Small intestine (tissue), 7 donors: ENCODE results near the gene HIRIP3. TPM values are rescaled to one million over a fixed set of nuclear protein-coding genes. Genes with fewer than 3 reads are reported as not detected.
A peak's percentile ranks its signal among the peaks of the same experiment; 100 is the strongest.

Experiments used
- DNase-seq, 2 donors: peaks; one replicate each; pipeline versions ENCODE4 v3.0.0 to v3.0.0-alpha.2; 2013
- FAIRE-seq: peaks from 2 replicates; lab custom pipeline; 2012; peaks lifted over from hg19 to GRCh38; lab: Jason Lieb, UNC
- H3K27ac ChIP-seq, 3 donors: one replicate each; pipeline ENCODE4 v1.5.1; 2013; ENCODE audit warnings: low read length in 2 of 3, mild to moderate bottlenecking in 2 of 3, control low read depth in 1 of 3, inconsistent platforms in 1 of 3, low read depth in 1 of 3, moderate library complexity in 1 of 3
- H3K27me3 ChIP-seq, 3 donors: one replicate each; pipeline ENCODE4 v1.6.1; 2013; ENCODE audit warnings: low read length in 3 of 3, inconsistent platforms in 1 of 3; ENCODE audit not compliant: control insufficient read depth in 3 of 3, insufficient read depth in 3 of 3
- H3K36me3 ChIP-seq, 3 donors: one replicate each; pipeline ENCODE4 v1.6.1; 2013; ENCODE audit warnings: low read length in 3 of 3, inconsistent platforms in 1 of 3, low read depth in 1 of 3, mild to moderate bottlenecking in 1 of 3, moderate library complexity in 1 of 3; ENCODE audit not compliant: control insufficient read depth in 3 of 3, insufficient read depth in 2 of 3
- H3K4me1 ChIP-seq, 3 donors: one replicate each; pipeline ENCODE4 v1.6.1; 2013; ENCODE audit warnings: low read length in 2 of 3, inconsistent platforms in 1 of 3, low read depth in 1 of 3, mild to moderate bottlenecking in 1 of 3, moderate library complexity in 1 of 3; ENCODE audit not compliant: control insufficient read depth in 3 of 3, insufficient read depth in 2 of 3
- H3K4me3 ChIP-seq, 3 donors: one replicate each; pipeline ENCODE4 v1.5.1; 2013; ENCODE audit warnings: low read length in 3 of 3, control low read depth in 1 of 3, inconsistent platforms in 1 of 3, low read depth in 1 of 3, mild to moderate bottlenecking in 1 of 3, moderate library complexity in 1 of 3
- H3K9me3 ChIP-seq, 2 donors: one replicate each; pipeline ENCODE4 v1.6.1; 2013; ENCODE audit warnings: low read depth in 1 of 2, low read length in 1 of 2; ENCODE audit not compliant: control insufficient read depth in 2 of 2, insufficient read depth in 1 of 2
- WGBS, 3 donors: extraction: QIAGEN DNeasy Blood & Tissue Kit; methylation state at CpG; one replicate each; pipeline ENCODE4 v1.1.7; 2013; 5-methylcytosine and 5-hydroxymethylcytosine counted together
- polyA plus RNA-seq, 4 donors: library from polyadenylated mRNA; stranded (reverse) in 3 of 4; unstranded in 1 of 4; fragments of 200-250 nt in 3 of 4; fragments of 120-200 nt in 1 of 4; gene quantifications; one replicate each; pipeline versions ENCODE4 v1.2.1 to v1.2.3, GENCODE V29; 2013
- donor health status: healthy with polysubstance abuse.
- donor health status: control.
- donor health status: control.
- donor health status: Bipolar disorder and iron deficiency.
- donor health status: healthy.

HIRIP3 gene
- polyA plus RNA-seq, 4 donors, result 10.1 to 15.2 (median 14.8) TPM

GRCh38 chr16:29977063-29977825 lies 18.2 kb downstream of the HIRIP3 start:
- Histone ChIP-seq H3K27me3 (no peaks in the 10 kb centered on the region), H3K4me3 (no peak overlapping the region), H3K27ac (peak overlapping the region in 1 of 3 donors; percentile 12), H3K9me3 (peaks cover 0 to 6% of the 10 kb centered on the region in 2 donors), H3K4me1 (peaks cover 0 to 24% (median 12%) of the 10 kb centered on the region in 3 donors), H3K36me3 (peaks cover 12 to 49% (median 20%) of the 10 kb centered on the region in 3 donors)
- 80 to 93% (median 88%) methylated on average over 9 of the region's 9 CpGs for WGBS, 3 donors
- FAIRE-seq (no peak), DNase-seq (no peak)

DNA sequence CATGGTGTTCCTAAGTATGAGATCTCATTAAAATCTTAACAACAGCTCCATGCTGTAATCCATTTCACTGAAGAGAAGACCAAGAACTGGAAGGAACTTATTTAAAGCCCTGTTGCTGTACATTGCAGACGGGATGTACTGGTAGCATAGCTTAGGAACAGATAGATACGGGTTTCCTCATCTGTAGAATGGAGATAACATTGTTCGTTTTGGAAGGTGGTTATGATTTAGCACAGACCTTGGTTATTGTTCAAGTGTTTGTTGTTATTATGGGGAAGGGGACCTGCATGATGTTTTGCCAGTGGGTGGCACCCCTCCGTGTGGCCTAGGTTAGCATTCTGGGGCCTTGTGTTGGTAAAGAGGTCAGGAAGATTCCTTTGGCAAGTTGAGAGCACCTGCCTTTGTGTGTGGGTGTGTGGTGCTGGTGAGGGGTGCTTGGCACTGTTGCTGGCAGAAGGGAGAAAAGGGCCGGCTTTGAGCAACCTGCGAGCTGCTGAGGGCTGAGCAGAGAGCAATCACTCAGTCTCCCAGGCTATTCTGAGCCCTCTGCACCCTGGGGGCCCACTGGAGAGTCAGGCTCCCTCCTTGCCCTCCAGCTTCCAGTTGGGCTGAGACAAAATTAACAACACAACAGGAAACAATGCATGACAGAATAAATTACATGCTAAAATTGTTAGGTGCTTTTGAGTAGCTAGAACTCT lies 19.5 kb downstream of the HIRIP3 start:
- WGBS, 3 donors, result 12 to 17% (median 13%) methylated on average over 6 of the region's 6 CpGs
- Histone ChIP-seq H3K4me1 (peaks cover 0 to 24% (median 12%) of the 10 kb centered on the region in 3 donors), H3K27ac (peak overlapping the region in 1 of 3 donors; percentile 18), H3K27me3 (no peaks in the 10 kb centered on the region), H3K9me3 (peaks cover 0 to 6% of the 10 kb centered on the region in 2 donors), H3K4me3 (peak overlapping the region in 2 of 3 donors; percentile 83), H3K36me3 (peaks cover 4 to 45% (median 11%) of the 10 kb centered on the region in 3 donors)
- FAIRE-seq (no peak), DNase-seq (no peak)

- FAIRE-seq, result no peak
- peaks cover 4 to 43% (median 11%) of the 10 kb centered on the region in 3 donors for H3K36me3 ChIP-seq
Measured at GRCh38 chr16:29975134-29975538, 20.3 kb downstream of the HIRIP3 start.

GRCh38 chr16:29974291-29975133 lies 20.9 kb downstream of the HIRIP3 start:
- FAIRE-seq (no peak), DNase-seq (peak; percentile 24 to 52)
- 2% methylated on average over 23 to 31 of the region's 31 CpGs for WGBS, 3 donors
- H3K4me3 ChIP-seq, result peak overlapping the region; percentile 83 to 86 (median 83)
- peak overlapping the region in 2 of 3 donors; percentile 80 to 95 for H3K27ac ChIP-seq
- H3K27me3 ChIP-seq, result no peaks in the 10 kb centered on the region
- peaks cover 0 to 6% of the 10 kb centered on the region in 2 donors for H3K9me3 ChIP-seq
- peaks cover 6 to 43% (median 7%) of the 10 kb centered on the region in 3 donors for H3K36me3 ChIP-seq
- H3K4me1 ChIP-seq, result peaks cover 0 to 24% (median 12%) of the 10 kb centered on the region in 3 donors

More at GRCh38 chr16:29975134-29975538, 20.3 kb downstream of the HIRIP3 start:
- Histone ChIP-seq H3K4me3 (peak overlapping the region in 2 of 3 donors; percentile 83), H3K9me3 (peaks cover 0 to 6% of the 10 kb centered on the region in 2 donors), H3K27ac (peak overlapping the region in 1 of 3 donors; percentile 95), H3K4me1 (peaks cover 0 to 24% (median 12%) of the 10 kb centered on the region in 3 donors), H3K27me3 (no peaks in the 10 kb centered on the region)
- DNase-seq, result no peak
- WGBS, 3 donors, result 42 to 65% (median 54%) methylated on average over 5 of the region's 5 CpGs

- no peak for FAIRE-seq
Measured at GRCh38 chr16:29973384-29974246, 21.8 kb downstream of the HIRIP3 start, which contains the start of gene TAOK2. Gene TAOK2, plus strand, starts transcription at chr16:29973868. Its CDS starts 3,905 bp downstream, at chr16:29977773.

DNA sequence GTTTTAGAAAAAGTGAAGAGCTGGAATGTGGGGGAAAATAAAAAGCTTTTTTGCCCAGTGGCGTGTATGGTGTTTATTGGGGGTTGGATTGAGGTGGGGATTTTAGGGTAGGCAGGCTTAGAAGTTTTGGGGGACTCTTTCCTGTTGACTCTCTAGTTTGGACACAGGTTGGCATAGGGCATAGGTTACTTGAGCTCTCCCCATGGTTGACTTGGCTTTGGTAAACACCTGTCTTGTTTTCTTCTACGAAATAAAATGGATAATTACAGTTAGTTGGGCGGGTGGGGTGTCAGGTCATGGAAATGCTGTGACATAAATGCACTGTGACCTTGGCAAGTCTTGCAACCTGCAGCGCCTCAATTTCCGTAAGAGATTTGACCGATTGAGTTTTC lies 22.4 kb downstream of the HIRIP3 start:
- peaks cover 7 to 37% (median 12%) of the 10 kb centered on the region in 3 donors for H3K36me3 ChIP-seq
- H3K4me1 ChIP-seq, result peaks cover 0 to 24% (median 12%) of the 10 kb centered on the region in 3 donors
- H3K27ac ChIP-seq, result peak overlapping the region; percentile 15 to 32 (median 32)
- no peak for DNase-seq
- H3K4me3 ChIP-seq, result no peak overlapping the region
- 66 to 71% (median 69%) methylated on average over 6 of the region's 6 CpGs for WGBS, 3 donors
- peaks cover 0 to 6% of the 10 kb centered on the region in 2 donors for H3K9me3 ChIP-seq
- H3K27me3 ChIP-seq, result no peaks in the 10 kb centered on the region
- FAIRE-seq, result no peak

More at GRCh38 chr16:29973384-29974246, 21.8 kb downstream of the HIRIP3 start, which contains the start of gene TAOK2:
- H3K9me3 ChIP-seq, result peaks cover 0 to 6% of the 10 kb centered on the region in 2 donors
- peak; percentile 97 to 99 for DNase-seq
- H3K4me1 ChIP-seq, result peaks cover 0 to 24% (median 12%) of the 10 kb centered on the region in 3 donors
- 4 to 6% (median 6%) methylated on average over 55 to 75 of the region's 75 CpGs for WGBS, 3 donors
- H3K4me3 ChIP-seq, result peak within 1 kb of the TSS; percentile 83 to 86 (median 83)
- peak within 1 kb of the TSS; percentile 66 to 95 (median 80) for H3K27ac ChIP-seq
- H3K36me3 ChIP-seq, result peaks cover 4 to 41% (median 8%) of the 10 kb centered on the region in 3 donors
- H3K27me3 ChIP-seq, result no peaks in the 10 kb centered on the region

- no peak overlapping the region for H3K27ac ChIP-seq
- FAIRE-seq (no peak), DNase-seq (no peak)
Measured at GRCh38 chr16:29972500-29972899, 22.9 kb downstream of the HIRIP3 start.

More at GRCh38 chr16:29972500-29972899, 22.9 kb downstream of the HIRIP3 start:
- Histone ChIP-seq H3K4me1 (peaks cover 0 to 24% (median 12%) of the 10 kb centered on the region in 3 donors), H3K36me3 (peaks cover 10 to 35% (median 11%) of the 10 kb centered on the region in 3 donors), H3K4me3 (no peak overlapping the region), H3K27me3 (no peaks in the 10 kb centered on the region), H3K9me3 (peaks cover 0 to 6% of the 10 kb centered on the region in 2 donors)
- WGBS, 3 donors, result 92 to 95% (median 93%) methylated on average over 1 of the region's 1 CpG
